ENCODE measurements around the gene SHC1. TPM values are rescaled to one million over a fixed set of nuclear protein-coding genes. Genes with fewer than 3 reads are reported as not detected.

SHC1 gene
- total RNA-seq, 1 donor from 2014 or later, result 176 TPM

DNA sequence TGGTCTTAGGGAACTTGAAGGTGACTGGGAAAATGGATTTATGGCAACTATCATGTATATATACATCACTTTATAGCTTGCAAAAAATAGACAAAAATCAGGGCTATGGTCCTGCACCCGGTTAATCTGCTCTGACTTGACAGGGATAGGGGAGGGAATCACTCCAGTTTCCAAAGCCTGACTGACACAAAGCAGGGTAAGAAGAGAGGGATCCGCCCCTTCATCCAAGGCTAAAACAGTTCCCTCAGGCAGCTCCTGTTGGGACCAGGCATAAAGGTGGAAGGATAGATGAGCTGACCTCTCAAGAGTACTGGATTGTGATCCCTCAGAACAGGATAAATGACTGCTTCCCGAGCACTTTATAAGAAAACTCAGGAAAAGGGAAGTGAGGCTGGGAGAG, 16.0 kb downstream of the SHC1 start:
- DNase-seq (ENCODE audit: low read depth), result no peak
- H3K36me3 ChIP-seq (ENCODE audit: control insufficient read depth, insufficient read depth, low read length), result peaks cover under 1% of the 10 kb centered on the region
- no peak for TF ChIP-seq CTCF (IDR thresholded peaks at IDR 0.05; ENCODE audit: insufficient read depth, low read length, poor library complexity, severe bottlenecking)
- no peaks in the 10 kb centered on the region for H3K27me3 ChIP-seq (ENCODE audit: control insufficient read depth, insufficient read depth, low read length)
- H3K4me3 ChIP-seq (ENCODE audit: low read depth, low read length), result no peak overlapping the region

- no peaks in the 10 kb centered on the region for H3K36me3 ChIP-seq (ENCODE audit: control insufficient read depth, insufficient read depth, low read length)
- no peak for TF ChIP-seq CTCF (IDR thresholded peaks at IDR 0.05; ENCODE audit: insufficient read depth, low read length, poor library complexity, severe bottlenecking)
- no peak for DNase-seq (ENCODE audit: low read depth)
- H3K27me3 ChIP-seq (ENCODE audit: control insufficient read depth, insufficient read depth, low read length), result no peaks in the 10 kb centered on the region
- no peak overlapping the region for H3K4me3 ChIP-seq (ENCODE audit: low read depth, low read length)
These were observed 16.9 kb downstream of the SHC1 start for GRCh38 chr1:154953611-154954038.

DNA sequence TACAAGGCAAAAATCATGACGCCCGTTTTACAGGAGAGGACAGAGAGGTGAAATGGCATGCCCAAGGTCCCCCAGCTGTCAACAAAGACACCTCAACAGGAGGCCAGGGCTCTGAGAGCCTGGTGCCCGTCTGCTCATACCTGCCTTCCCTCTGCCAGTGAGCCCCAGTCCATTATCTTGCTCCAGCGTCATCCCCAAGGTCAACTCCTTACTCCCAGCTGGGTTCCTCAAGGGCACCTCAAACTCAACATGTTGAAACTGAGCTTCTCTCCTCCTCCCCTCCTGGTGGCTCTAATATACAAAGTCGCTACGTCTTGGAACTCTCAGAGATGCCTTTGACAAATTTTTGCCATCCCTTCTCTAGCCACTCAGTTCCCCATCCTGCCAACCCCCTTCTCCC, 17.9 kb downstream of the SHC1 start:
- H3K27me3 ChIP-seq (ENCODE audit: control insufficient read depth, insufficient read depth, low read length), result no peaks in the 10 kb centered on the region
- no peak for TF ChIP-seq CTCF (IDR thresholded peaks at IDR 0.05; ENCODE audit: insufficient read depth, low read length, poor library complexity, severe bottlenecking)
- peaks cover 2% of the 10 kb centered on the region for H3K36me3 ChIP-seq (ENCODE audit: control insufficient read depth, insufficient read depth, low read length)
- no peak overlapping the region for H3K4me3 ChIP-seq (ENCODE audit: low read depth, low read length)
- DNase-seq (ENCODE audit: low read depth), result no peak

- H3K36me3 ChIP-seq (ENCODE audit: control insufficient read depth, insufficient read depth, low read length), result peaks cover 4% of the 10 kb centered on the region
- DNase-seq (ENCODE audit: low read depth), result no peak
- H3K27me3 ChIP-seq (ENCODE audit: control insufficient read depth, insufficient read depth, low read length), result no peaks in the 10 kb centered on the region
- H3K4me3 ChIP-seq (ENCODE audit: low read depth, low read length), result no peak overlapping the region
- TF ChIP-seq CTCF (IDR thresholded peaks at IDR 0.05; ENCODE audit: insufficient read depth, low read length, poor library complexity, severe bottlenecking), result no peak
These were observed 18.5 kb downstream of the SHC1 start for GRCh38 chr1:154951901-154952657.

DNA sequence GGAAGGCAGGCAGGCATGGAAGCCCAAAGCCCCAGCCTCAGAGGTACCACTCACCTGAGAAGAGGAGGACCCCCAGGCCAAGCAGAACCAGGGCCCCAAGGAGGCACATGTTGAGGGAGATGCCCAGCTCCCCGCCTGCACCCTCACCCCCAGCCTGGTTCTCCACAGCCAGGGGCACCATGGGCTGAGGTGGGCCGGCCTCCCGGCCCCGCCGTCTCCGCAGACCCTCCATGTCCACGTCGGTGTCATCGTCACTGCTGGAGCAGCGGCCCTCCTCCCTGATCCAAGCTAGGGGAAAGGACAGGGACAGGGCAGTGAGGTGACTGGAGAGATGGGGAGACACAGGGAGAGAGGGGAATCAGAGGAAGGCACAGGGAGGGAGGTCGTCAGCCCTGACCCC, 22.5 kb downstream of the SHC1 start:
- no peak overlapping the region for H3K4me3 ChIP-seq (ENCODE audit: low read depth, low read length)
- no peak for TF ChIP-seq CTCF (IDR thresholded peaks at IDR 0.05; ENCODE audit: insufficient read depth, low read length, poor library complexity, severe bottlenecking)
- DNase-seq (ENCODE audit: low read depth), result no peak
- no peaks in the 10 kb centered on the region for H3K27me3 ChIP-seq (ENCODE audit: control insufficient read depth, insufficient read depth, low read length)
- H3K36me3 ChIP-seq (ENCODE audit: control insufficient read depth, insufficient read depth, low read length), result peaks cover 4% of the 10 kb centered on the region
